ENCODE results near the gene PROSER2.

PROSER2 gene

DNA sequence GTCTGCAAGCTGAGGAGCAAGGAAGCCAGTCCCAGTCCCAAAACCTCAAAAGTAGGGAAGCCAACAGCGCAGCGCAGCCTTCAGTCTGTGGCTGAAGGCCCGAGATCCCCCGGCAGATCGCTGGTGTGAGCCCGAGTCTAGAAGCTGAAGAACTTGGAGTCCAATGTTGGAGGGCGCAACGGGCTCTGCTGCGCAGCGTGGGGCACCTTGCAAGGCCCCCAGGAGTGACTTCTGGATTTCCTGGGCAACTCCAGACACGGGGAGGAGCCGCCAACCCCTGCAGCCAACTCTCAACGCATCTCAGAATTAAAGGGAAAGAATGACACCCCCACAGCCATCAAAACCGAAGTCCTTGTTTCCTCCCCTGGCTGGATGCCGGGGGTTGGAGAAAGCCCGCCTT, 18.8 kb upstream of the PROSER2 start:
- no peak for DNase-seq

DNA sequence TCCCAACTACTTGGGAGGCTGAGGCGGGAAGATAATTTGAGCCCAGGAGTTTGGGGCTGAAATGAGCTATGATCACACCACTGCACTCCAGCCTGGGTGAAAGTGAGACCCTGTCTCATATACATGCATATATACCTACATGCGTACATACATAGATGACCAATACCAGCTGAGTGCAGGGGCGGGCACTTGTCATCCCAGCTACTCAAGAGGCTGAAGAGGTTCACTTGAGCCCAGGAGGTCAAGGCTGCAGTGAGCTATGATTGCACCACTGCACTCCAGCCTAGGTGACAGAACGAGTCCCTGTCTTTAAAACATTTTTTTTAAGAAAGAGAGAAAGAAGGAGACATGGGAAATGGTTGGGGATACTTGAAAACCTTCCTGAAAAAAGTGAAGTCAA, 17.4 kb upstream of the PROSER2 start:
- no peak for DNase-seq

DNA sequence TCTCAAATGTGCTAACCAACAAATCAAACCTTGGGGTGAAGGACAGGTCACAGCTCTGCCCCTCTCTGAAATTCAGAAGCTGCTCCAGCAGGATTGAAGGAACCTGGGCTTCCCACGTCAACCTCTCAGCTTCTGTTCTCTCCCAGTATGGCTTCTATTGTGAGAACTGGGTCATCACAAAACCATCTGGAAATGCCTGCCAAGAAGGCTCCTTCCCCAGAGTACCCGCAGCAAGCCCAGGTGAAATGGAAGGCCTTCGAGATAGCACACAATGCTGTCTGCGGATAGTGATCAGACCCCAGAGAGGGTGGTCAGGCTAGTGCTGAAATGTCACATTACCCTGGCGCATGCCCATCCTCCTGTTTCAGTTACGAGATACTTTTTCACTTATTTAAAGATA, 16.4 kb upstream of the PROSER2 start:
- DNase-seq: no peak

DNA sequence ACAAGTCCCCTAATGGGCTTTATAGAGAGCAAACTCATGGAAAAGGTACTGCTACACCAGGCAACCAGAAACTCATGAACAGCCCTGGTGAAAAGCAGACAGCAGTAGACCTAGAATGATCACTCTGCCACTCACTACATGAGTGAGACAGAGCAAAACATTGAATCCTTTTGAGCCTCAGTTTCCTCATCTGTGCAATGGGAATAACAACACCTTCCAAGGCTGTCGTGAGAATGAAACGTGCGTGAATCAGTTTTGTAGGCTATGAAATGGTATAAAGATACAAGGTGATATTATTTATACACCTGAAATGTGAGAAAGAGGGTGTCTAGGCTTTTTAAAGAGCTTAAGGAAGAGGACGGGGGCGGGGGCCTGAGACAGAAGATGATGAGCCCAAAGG, 14.3 kb upstream of the PROSER2 start:
- no peak for DNase-seq

DNA sequence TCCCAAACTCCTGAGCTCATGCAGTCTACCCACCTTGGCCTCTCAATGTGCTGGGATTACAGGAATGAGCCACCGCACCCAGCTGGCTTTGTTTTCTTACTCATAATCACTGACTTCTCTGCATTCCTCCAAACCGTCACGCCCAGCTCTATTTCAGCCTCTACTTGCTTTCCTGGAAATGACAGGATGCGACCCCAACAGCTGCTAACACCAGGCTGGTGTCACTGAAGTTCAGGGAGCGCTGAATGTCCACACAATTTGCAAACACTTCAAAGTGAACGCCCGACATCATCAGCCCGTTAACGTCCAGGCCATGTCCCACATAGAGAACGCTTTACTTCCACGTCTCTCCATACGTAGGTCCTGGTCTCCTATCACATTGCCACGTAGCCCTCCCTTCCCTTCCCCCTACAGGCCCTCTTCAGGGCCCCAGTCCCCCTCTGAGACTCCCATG, 12.8 kb upstream of the PROSER2 start:
- no peak for DNase-seq

DNA sequence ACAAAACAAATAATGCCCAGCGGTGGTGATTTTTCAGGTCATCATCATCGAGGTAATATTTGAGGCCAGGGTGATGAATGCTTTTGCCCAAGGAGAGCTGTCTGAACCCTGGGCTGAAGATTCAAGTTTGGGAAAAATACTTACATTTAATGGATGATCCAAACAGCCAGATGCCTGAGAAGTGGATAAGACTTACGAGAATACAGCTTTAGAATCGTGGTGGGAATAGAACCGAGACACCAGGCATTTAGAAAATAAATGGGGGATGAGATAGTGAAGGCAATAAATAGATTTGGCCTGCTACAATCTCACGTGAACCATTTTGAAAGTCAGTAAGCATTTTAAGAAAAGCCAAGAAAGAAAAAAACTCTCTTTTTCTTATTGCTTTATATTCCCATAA, 12.2 kb upstream of the PROSER2 start:
- DNase-seq: no peak

DNA sequence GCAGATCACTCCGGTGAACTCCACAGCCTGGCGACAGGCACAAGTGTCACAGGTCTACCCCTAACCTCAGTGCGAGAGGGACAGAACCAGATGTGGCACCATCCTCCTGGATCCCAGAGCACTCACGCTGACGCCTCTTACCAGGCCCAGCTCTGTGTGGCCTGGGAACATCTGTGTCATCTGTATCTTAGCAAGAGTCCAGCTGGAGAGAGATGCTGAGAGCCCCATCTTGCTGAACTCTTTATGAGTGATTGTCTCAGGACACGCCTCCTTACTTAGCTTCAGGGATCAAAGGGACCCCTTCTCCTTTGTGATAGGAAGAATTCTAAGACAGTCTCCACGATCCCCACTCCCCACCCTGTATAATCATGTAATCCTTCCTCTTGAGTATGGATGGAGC, 10.0 kb upstream of the PROSER2 start:
- no peak for DNase-seq

DNA sequence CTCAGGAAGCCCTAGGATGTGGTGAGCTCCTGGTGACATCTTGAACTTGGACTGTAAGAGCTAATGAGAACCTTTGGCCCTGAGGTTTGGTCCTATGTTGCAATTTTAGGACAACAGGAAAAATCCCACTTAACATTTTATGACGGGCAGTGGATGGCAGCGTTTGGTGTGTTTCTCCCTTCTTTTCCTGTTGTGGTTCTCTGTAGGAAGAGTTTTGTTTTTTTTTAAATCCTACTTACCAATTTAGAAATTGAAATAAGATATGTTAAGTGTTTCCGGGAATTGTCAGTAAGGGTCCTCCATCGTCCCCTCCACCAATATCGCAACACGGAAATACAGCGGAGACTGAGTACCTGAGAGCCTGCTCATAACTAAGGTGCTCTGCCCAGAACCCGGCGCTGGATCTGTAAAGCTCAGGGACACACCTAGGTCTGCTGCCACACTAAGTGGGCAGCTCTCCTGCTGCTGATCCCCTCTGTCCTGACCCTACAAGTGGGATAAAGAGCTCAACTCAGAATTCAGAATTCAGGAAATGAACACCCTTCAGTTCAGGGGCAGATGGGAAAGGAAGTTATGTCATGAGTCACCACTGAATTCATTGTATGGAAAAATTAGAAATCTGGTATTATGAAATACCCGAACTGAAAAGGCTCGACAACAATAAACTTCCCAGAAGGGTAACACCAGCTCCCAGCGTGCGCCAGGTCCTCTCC, 9.1 kb upstream of the PROSER2 start:
- DNase-seq: no peak

DNA sequence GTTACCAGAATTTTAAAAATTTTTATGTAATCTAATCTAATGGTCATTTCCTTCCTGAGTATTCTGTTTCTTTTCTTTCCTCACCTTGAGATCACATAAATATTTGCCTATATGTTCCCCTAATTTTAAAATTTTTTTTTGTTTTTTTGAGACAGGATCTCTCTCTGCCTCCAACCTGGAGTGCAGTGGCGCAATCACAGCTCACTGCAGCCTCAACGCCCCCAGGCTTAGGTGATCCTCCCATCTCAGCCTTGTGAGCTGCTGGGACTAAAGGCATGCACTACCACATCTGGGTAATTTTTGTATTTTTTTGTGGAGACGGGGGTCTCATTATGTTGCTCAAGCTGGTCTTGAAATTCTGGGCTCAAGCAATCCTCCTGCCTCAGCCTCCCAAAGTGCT, 4.1 kb upstream of the PROSER2 start:
- no peak for DNase-seq

DNA sequence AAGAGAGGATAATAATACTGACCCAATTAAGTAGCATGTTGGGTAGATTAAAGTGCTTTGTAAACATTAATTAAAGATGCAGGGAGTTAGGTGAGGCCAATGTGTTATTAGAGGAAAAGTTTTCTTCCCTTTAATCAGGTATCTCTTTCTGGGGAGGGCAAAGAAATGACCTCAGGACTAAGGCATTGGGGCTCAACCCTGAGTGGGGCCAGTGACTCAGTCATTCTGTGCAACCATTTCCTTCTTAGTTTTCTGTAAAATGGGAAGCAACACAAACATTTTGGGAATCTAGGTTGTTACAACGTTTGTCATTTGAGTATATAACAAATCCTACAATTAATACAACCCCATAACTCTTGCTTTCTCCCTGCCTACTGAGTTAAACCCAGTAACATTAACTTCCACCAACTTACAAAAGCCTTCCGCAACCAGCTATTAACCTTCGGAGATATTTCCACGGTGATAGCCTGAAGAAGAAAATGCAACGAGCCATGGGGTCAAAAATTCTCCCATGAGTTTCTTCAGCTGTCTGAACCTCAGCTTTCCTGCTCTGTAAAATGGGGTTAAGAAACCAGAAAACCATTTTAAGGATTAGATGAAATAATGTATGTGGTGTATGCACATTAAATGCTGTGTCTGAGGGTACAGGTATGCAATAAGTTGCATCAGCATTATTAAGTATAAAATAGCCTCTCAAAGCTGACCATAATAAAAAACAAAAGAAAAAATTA, 965 bp upstream of the PROSER2 start:
- no peak for DNase-seq

DNA sequence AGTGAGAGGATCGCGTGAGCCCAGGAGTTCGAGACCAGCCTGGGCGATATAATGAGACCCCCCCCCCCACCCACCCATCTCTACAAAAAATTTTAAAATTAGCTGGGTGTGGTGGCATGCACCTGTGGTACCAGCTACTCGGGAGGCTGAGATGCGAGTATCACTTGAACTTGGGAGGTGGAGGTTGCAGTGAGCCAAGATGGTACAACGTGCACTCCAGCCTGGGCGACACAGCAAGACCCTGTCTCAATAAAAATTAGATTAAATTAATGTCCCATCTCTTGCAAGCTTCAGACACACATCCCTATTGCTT, 391 bp upstream of the PROSER2 start:
- no peak for DNase-seq

DNA sequence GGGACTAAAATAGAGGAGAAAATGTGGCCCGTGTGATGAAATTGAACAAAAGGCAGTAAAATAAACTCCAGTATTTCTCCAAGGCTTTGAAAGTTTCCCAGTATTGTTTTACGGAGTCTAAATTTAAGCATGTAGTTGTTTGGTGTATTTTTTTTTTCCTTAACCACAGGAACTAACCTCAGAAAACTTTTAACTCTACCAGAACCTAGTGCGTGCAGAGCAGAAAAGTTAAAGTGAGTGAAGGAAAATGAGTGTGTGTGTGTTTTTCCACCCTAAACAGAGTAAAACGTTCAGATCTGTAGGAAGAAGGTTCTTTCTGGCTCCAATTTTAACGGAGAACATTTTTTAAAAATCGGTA, 812 bp downstream of the PROSER2 start:
- DNase-seq: no peak

DNA sequence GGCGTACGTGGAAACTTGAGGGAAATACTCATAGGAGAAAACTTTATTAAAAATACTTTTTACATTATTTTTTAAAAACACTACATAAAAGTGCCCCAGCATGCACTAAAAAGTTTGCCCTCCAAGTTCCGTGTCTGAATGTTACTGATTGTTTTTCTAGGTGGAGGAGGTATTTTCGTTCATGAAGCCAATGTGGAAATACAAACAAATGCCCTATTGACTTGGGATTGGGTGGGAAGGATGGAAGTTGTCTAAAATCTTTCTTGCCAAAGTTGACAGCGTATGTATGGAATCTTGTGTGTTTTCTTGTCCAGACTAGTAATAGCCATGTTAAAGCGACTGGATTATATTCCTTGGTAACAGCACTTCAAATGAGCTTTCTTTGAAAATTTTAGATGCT, 1.2 kb downstream of the PROSER2 start:
- DNase-seq: no peak

DNA sequence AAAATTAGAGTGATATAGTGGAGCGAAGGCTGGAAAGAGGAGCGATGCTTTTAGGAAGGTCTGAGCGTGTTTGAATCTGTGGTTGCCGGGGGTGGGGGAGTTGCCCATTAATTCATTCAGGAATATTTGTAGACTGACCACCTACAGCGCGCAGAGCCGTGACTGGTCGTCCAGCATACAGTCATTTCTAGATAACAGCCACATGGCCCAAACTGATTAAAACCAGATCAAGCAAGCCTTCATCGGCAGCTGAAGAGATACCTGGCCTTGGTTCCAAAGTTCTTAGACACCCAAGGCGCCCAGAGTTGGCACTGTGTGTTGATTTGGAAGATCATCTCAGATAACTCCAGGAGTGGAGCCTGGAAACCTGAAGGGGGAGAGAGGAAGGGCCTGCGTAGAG, 1.7 kb downstream of the PROSER2 start:
- DNase-seq: no peak

DNA sequence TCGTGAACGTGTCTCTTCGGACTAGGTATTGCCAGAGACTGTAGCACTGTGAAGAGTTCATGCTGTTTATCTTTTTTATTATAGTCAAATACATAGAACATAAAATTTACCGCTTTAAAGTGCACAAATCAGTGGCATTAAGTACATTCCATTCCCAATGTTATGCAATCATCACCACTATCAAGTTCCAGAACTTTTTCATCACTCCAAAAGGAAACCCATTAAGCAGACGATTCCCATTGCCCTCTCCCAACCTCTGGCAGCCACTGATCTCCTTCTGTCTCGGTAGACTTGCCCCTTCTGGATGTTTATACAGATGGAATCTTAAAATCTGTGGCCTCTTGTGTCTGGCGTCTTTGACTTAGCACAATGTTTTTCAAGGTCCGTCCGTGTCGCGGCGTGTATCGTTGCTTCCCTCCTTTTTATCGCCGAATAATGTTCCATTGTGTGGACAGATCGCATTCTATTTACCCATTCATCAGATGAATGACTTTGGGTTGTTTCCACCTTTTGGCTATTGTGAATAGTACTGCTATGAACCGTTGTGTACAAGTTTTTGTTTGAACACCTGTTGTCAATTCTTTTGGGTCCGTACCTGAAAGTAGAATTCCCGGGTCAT, 2.7 kb downstream of the PROSER2 start:
- no peak for DNase-seq

DNA sequence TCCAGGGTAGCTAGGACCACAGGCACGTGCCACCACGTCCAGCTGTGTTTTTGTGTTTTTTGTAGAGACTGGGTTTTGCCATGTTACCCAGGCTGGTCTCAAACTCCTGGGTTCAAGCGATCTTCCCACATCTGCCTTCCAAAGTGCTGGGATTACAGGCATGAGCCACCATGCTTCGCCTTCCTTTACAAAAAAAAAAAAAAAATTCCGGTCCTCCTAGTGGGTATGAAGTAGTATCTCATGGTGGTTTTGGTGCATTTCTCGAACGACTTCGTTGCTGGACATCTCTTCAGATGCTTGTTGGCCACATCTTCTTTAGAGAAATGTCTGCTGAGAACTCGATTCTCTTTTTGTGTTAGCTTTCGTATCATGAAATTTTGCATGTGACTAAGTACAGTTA, 3.9 kb downstream of the PROSER2 start:
- no peak for DNase-seq

DNA sequence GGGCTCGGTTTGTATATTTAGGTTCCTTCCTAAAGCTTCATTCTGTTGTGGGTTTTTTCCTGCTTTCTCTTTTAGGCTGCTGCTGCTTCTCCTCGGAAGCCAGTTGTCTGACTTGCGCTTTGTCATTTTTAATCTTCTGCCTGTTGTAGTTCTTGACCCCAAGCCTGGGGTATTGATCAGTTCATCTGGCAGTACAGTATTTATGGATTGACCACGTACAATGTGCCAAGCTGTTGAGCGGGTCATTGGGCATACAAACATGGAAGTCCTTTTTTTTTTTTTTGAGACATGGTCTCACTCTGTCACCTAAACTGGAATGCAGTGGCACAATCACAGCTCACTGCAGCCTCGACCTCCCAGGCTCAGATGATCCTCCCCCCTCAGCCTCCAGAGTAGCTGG, 4.3 kb downstream of the PROSER2 start:
- no peak for DNase-seq

DNA sequence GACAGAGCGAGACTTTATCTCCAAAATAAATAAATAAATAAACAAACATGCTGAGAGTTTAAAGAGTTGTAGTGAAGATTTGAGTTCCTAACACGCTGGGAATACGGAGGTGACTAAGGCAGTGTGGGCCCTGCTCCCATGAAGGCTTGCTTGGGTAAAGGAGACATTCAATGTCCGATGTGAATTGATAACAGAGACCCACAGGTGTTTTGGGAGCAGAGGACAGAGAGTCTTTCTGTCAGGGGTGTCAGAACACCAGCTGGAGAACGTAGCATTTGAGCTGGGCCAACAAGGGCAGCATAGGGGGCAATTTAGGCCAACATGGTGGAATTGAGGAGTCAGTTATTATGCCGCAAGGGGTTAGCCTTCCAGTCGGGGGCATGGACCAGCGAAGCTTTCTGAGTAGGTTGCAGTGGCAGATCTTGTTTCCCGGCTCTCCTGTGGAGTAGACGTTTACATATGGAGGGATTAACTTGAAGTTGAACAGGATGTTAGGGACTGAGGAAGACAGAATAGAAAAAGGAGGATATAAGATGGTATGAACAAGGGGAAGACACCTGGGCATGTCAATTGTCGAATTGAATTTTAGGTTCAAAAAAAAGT, 5.6 kb downstream of the PROSER2 start:
- no peak for DNase-seq

DNA sequence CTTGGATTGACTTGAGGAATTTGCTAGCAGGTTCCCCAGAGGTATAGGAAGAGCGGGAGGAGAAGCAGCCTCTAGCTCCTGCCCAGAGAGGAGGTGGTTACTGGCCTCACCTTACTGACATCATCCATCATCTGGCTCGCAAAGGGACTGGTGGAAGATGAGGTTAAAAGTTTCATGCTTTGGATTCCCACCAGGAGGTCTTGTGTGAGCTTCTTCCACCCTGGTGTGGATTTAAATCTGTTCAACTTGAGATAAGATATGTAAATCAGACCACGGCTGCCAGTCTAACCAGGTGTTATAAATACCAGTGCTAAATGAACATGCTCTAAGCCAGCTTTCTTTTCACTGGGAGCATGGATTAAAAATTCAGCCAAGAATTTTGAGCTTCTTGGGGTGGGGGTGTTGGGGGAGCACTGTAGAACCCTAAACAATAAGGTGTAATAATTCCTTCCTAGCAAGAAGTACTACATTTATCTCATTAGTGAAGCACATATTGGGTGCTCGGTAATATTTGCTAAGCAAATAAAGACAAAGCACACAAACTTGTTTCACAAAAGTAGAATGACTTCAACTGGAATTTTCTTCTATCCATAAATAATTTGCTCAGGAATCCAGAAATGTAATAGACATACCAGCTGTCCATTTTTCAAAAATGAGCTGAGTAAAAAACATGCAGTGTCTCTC, 7.8 kb downstream of the PROSER2 start:
- no peak for DNase-seq

DNA sequence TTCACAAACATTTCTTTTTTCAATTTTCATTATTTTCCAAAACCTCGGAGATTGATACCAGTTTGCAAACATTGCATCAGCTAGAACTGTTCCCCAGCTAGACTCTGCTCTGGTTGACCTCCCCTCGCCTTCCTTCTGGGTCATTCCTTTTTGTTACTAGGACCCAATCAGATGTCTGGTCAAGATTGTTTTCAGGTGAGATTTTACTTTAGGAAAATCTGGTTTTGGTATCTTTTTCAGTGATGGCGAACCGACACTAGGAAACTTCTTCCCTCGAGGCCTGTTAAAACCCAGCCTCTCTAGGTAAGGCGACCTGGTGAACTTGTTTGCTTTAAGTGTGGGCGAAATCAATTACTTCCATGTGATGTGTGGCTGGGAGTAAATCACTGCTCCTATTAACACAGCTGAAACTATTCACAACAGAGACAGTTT, 8.4 kb downstream of the PROSER2 start:
- DNase-seq: no peak

DNA sequence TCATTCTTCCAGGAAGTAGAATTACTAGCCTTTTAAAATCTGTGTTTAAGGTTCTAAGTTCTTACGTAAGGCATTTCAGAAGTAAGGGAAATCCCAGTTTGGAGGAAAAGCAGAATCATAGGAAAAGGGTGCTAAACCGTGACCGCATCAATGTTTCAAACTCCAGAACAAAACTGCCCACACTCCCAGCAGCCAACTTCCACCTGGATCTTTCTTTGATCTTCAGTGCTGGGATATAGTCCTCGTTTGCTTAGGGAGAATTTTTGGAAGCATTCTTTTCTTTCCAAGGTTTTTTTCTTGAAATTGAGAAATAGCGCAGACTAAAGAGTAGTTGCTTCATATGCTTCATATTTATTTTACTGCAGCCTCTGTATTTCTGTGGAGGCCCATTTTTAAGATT, 8.9 kb downstream of the PROSER2 start:
- no peak for DNase-seq

DNA sequence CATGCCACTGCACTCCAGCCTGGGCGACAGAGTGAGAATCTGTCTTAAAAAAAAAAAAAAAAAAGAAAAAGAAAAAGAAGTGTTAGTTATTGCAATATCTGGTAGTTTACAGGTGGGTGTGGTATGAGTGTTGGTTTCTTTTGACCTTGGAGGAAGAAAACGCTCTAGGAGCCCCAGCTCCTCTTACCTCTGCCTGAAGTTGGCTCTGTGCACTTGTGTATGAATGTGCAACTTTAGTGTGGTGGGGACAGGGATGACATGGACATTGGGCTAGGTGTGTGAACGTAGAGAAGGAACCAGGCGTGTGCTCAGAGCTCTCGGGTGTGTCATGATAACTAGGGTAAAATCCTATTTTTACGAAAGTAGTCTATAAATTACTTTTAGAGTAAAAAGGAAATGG, 11.9 kb downstream of the PROSER2 start:
- no peak for DNase-seq

DNA sequence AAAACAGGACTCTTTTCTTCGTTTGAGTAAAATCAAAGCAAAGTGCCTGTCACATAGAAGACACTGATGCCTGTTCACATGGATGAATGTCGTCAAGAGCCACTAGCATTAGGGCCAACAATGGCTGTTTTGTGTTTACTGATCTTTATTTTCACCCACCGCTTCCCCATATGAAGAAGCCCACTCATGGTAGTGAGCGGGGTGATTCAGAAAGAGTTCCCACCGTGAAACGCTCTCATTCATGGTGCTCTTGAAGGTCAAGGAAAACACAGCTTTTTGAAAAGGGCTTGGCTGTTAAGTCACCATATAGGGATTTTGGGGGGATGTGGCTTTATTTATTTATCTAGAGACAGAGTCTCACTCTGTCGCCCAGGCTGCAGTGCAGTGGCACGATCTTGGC, 12.5 kb downstream of the PROSER2 start:
- DNase-seq: no peak
